Liver (tissue), 9 donors: ENCODE measurements around the gene TMEM204. TPM values are rescaled to one million over a fixed set of nuclear protein-coding genes. Genes with fewer than 3 reads are reported as not detected.

Experiments
- DNase-seq: peaks from one replicate; pipeline ENCODE4 v3.0.0-alpha.2; 2017; ENCODE audit warnings: low spot score
- H3K27ac ChIP-seq, 2 donors: one replicate each; pipeline ENCODE4 v1.7.0; 2013; ENCODE audit warnings: inconsistent platforms in 2 of 2, low read length in 2 of 2, control low read depth in 1 of 2, low read depth in 1 of 2, mild to moderate bottlenecking in 1 of 2
- H3K27me3 ChIP-seq, 4 donors: one replicate each; pipeline versions ENCODE4 v1.6.1 to v1.7.0; 2013; ENCODE audit warnings: low read length in 3 of 4, inconsistent platforms in 1 of 4, mild to moderate bottlenecking in 1 of 4, moderate library complexity in 1 of 4; ENCODE audit not compliant: control insufficient read depth in 4 of 4, insufficient read depth in 4 of 4
- H3K36me3 ChIP-seq, 4 donors: one replicate each; pipeline versions ENCODE4 v1.6.1 to v1.7.0; 2013; ENCODE audit warnings: low read length in 3 of 4, mild to moderate bottlenecking in 3 of 4, low read depth in 1 of 4, moderate library complexity in 1 of 4; ENCODE audit not compliant: control insufficient read depth in 4 of 4, insufficient read depth in 3 of 4
- H3K4me1 ChIP-seq, 4 donors: one replicate each; pipeline versions ENCODE4 v1.6.1 to v1.7.0; 2013; ENCODE audit warnings: low read length in 3 of 4, mild to moderate bottlenecking in 3 of 4, moderate library complexity in 1 of 4; ENCODE audit not compliant: control insufficient read depth in 4 of 4, insufficient read depth in 4 of 4
- H3K4me3 ChIP-seq, 3 donors: one replicate each; pipeline versions ENCODE4 v1.6.1 to v1.7.0; 2013; ENCODE audit warnings: low read length in 3 of 3, control low read depth in 1 of 3, low read depth in 1 of 3, mild to moderate bottlenecking in 1 of 3
- H3K9ac ChIP-seq, 2 donors: one replicate each; pipeline ENCODE4 v1.7.0; 2013; ENCODE audit warnings: low read length in 2 of 2, mild to moderate bottlenecking in 2 of 2, moderate library complexity in 2 of 2, control low read depth in 1 of 2, low read depth in 1 of 2
- H3K9me3 ChIP-seq, 4 donors: one replicate each; pipeline versions ENCODE4 v1.6.1 to v1.7.0; 2013; ENCODE audit warnings: low read length in 3 of 4; ENCODE audit not compliant: control insufficient read depth in 4 of 4
- ATF3 ChIP-seq: IDR thresholded peaks from 2 replicates; pipeline ENCODE4 v1.6.1; 2016; ENCODE audit warnings: antibody characterized with exemption
- EGR1 ChIP-seq, 2 donors: IDR thresholded peaks; 2 replicates each; pipeline ENCODE4 v1.6.1; 2016 to 2018; ENCODE audit warnings: antibody characterized with exemption in 2 of 2, low read depth in 2 of 2
- FOXA1 ChIP-seq: IDR thresholded peaks from 2 replicates; pipeline ENCODE4 v1.6.1; 2016; ENCODE audit warnings: antibody characterized with exemption
- FOXA2 ChIP-seq: IDR thresholded peaks from 2 replicates; pipeline ENCODE4 v1.6.1; 2016; ENCODE audit warnings: antibody characterized with exemption
- HNF4A ChIP-seq, 2 donors: conservative IDR thresholded peaks; 2 replicates each; pipeline ENCODE4 v1.6.1; 2016; ENCODE audit warnings: antibody characterized with exemption in 2 of 2, mild to moderate bottlenecking in 2 of 2
- HNF4G ChIP-seq: IDR thresholded peaks from 2 replicates; pipeline ENCODE4 v1.6.1; 2016; ENCODE audit warnings: antibody characterized with exemption
- JUND ChIP-seq, 2 donors: IDR thresholded peaks; 2 replicates each; pipeline ENCODE4 v1.6.1; 2016; ENCODE audit warnings: antibody characterized with exemption in 2 of 2
- NR2F2 ChIP-seq: IDR thresholded peaks from 2 replicates; pipeline ENCODE4 v1.6.1; 2016; ENCODE audit warnings: antibody characterized with exemption
- RXRA ChIP-seq, 2 donors: IDR thresholded peaks; 2 replicates each; pipeline ENCODE4 v1.6.1; 2017 to 2018; ENCODE audit warnings: antibody characterized with exemption in 2 of 2, mild to moderate bottlenecking in 1 of 2
- SP1 ChIP-seq: IDR thresholded peaks from 2 replicates; pipeline ENCODE4 v1.6.1; 2018; ENCODE audit warnings: antibody characterized with exemption, mild to moderate bottlenecking
- YY1 ChIP-seq: IDR thresholded peaks from 2 replicates; pipeline ENCODE4 v1.6.1; 2016; ENCODE audit warnings: antibody characterized with exemption, mild to moderate bottlenecking
- ZBTB33 ChIP-seq: IDR thresholded peaks from 2 replicates; pipeline ENCODE4 v1.6.1; 2016; ENCODE audit warnings: antibody characterized with exemption
- WGBS: extraction: QIAGEN DNeasy Blood & Tissue Kit; methylation state at CpG from one replicate; pipeline ENCODE4 v1.1.7; 2013; 5-methylcytosine and 5-hydroxymethylcytosine counted together
- polyA plus RNA-seq, 2 donors: library from polyadenylated mRNA; stranded (reverse) in 1 of 2; unstranded in 1 of 2; fragments of 200-250 nt in 1 of 2; fragments of >200 nt in 1 of 2; fragmentation: Nextera tagmentation in 1 of 2; extraction: Ambion mirVana in 1 of 2; gene quantifications; one replicate each; pipeline versions ENCODE4 v1.2.1 to v1.2.3, GENCODE V29; 2013 to 2015
- total RNA-seq, 2 donors: library from RNA; depleted of rRNA; stranded (reverse); fragments of >200 nt; gene quantifications; one replicate each; pipeline ENCODE4 v1.2.3, GENCODE V29; 2014
- TF ChIP-seq, protein P1 (sequence below): fragments of 150-350 bp; IDR thresholded peaks from 2 replicates; pipeline ENCODE4 v1.5.1; 2017; ENCODE audit warnings: improper control_type of control experiment, low read depth, low read length; ENCODE audit not compliant: missing input control
- TF ChIP-seq, protein P2 (sequence below): IDR thresholded peaks from 2 replicates; pipeline ENCODE4 v1.6.1; 2016; ENCODE audit warnings: antibody characterized with exemption, mild to moderate bottlenecking
- donor health status: healthy.
- donor health status: healthy.
- donor health status: healthy.
- donor health status: healthy.
- donor health status: healthy.

Gene TMEM204
- total and polyA plus RNA-seq, 4 donors: 3.5 to 14.4 (median 10.7) TPM

DNA sequence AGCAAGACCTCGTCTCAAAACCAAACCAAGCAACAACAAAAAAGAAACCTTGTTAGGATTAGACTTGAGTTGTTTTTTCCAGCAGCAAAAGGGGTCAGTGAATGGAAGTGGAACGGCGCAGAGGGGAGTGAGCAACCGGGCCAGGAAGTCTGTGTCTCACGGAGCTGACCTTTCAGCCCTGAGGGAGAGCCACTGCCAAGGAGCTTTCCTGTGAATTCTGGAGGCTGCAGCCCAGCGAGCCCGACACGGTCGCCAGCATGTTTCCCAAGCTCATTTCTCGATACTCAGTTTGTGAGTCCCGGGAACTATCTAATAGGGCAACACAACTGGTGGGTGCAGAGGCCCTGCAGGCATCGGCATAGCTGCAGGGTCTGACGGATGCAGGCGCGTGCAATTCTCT, 20.7 kb upstream of the TMEM204 start:
- Histone ChIP-seq H3K27ac (peak overlapping the region in 1 of 2 donors; percentile 54), H3K4me1 (peaks cover 0 to 4% (median under 1%) of the 10 kb centered on the region in 4 donors), H3K27me3 (no peaks in the 10 kb centered on the region), H3K4me3 (no peak overlapping the region), H3K9ac (no peak overlapping the region), H3K9me3 (peaks cover 0 to 3% (median 0%) of the 10 kb centered on the region in 4 donors), H3K36me3 (peaks cover 0 to 10% (median 3%) of the 10 kb centered on the region in 4 donors)
- WGBS: 83% methylated on average over 15 of the region's 15 CpGs
- no peak for DNase-seq
- no peak for TF ChIP-seq HNF4G
- TF ChIP-seq NR2F2: peak; percentile 88

GRCh38 chr16:1514507-1514906, 19.0 kb upstream of the TMEM204 start:
- no peak overlapping the region for H3K9ac ChIP-seq
- TF ChIP-seq ZBTB33 (no peak), ATF3 (no peak), FOXA2 (no peak), YY1 (no peak)
- TF ChIP-seq, protein P1, sequence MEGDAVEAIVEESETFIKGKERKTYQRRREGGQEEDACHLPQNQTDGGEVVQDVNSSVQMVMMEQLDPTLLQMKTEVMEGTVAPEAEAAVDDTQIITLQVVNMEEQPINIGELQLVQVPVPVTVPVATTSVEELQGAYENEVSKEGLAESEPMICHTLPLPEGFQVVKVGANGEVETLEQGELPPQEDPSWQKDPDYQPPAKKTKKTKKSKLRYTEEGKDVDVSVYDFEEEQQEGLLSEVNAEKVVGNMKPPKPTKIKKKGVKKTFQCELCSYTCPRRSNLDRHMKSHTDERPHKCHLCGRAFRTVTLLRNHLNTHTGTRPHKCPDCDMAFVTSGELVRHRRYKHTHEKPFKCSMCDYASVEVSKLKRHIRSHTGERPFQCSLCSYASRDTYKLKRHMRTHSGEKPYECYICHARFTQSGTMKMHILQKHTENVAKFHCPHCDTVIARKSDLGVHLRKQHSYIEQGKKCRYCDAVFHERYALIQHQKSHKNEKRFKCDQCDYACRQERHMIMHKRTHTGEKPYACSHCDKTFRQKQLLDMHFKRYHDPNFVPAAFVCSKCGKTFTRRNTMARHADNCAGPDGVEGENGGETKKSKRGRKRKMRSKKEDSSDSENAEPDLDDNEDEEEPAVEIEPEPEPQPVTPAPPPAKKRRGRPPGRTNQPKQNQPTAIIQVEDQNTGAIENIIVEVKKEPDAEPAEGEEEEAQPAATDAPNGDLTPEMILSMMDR: no peak
- H3K9me3 ChIP-seq: peaks cover 0 to 3% (median 0%) of the 10 kb centered on the region in 4 donors
- H3K27ac ChIP-seq: no peak overlapping the region
- DNase-seq: no peak
- H3K4me3 ChIP-seq: no peak overlapping the region
- H3K4me1 ChIP-seq: peaks cover 0 to 4% (median under 1%) of the 10 kb centered on the region in 4 donors
- H3K36me3 ChIP-seq: peaks cover 0 to 15% (median 4%) of the 10 kb centered on the region in 4 donors
- 94% methylated on average over 3 of the region's 3 CpGs for WGBS
- H3K27me3 ChIP-seq: no peaks in the 10 kb centered on the region

DNA sequence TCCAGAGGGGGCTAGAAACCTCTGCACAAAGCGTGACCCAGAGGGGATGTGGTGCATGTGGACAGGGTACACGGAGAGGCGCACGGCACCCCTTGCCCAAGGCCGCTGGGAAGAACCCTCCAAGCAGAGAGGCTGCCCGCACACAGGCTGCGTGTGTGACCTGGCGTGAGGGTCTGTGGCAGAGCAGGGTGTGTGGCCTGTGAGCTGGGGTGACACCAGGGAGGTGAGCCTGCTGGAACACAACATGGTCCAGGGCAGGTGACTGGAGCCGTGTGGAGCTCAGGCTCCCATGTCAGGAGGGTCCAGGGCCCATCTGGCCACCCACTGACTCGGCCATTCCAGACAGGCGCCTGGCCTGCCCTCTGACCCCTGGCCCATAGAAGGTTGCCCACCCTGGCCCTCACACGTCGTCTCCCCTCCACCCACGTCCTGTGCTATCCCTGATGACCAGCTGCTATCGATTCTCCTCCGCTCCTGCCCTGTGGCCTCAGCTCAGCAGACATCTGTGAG, 14.8 kb upstream of the TMEM204 start:
- 95% methylated on average over 16 of the region's 16 CpGs for WGBS
- no peak for TF ChIP-seq HNF4A (conservative IDR thresholded peaks at IDR 0.05)
- no peak for TF ChIP-seq JUND (IDR thresholded peaks at IDR 0.05)
- TF ChIP-seq NR2F2: no peak
- no peak for TF ChIP-seq SP1
- no peak for TF ChIP-seq ATF3
- TF ChIP-seq YY1: no peak
- TF ChIP-seq EGR1 (IDR thresholded peaks at IDR 0.05; ENCODE audit: low read depth in 2 of 2): no peak
- TF ChIP-seq RXRA (IDR thresholded peaks at IDR 0.05): no peak
- no peak for TF ChIP-seq FOXA2
- TF ChIP-seq, protein P1: no peak
- TF ChIP-seq ZBTB33: no peak
- no peak for TF ChIP-seq HNF4G
- TF ChIP-seq FOXA1: no peak
- TF ChIP-seq, protein P2, sequence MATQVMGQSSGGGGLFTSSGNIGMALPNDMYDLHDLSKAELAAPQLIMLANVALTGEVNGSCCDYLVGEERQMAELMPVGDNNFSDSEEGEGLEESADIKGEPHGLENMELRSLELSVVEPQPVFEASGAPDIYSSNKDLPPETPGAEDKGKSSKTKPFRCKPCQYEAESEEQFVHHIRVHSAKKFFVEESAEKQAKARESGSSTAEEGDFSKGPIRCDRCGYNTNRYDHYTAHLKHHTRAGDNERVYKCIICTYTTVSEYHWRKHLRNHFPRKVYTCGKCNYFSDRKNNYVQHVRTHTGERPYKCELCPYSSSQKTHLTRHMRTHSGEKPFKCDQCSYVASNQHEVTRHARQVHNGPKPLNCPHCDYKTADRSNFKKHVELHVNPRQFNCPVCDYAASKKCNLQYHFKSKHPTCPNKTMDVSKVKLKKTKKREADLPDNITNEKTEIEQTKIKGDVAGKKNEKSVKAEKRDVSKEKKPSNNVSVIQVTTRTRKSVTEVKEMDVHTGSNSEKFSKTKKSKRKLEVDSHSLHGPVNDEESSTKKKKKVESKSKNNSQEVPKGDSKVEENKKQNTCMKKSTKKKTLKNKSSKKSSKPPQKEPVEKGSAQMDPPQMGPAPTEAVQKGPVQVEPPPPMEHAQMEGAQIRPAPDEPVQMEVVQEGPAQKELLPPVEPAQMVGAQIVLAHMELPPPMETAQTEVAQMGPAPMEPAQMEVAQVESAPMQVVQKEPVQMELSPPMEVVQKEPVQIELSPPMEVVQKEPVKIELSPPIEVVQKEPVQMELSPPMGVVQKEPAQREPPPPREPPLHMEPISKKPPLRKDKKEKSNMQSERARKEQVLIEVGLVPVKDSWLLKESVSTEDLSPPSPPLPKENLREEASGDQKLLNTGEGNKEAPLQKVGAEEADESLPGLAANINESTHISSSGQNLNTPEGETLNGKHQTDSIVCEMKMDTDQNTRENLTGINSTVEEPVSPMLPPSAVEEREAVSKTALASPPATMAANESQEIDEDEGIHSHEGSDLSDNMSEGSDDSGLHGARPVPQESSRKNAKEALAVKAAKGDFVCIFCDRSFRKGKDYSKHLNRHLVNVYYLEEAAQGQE: no peak

More for the DNA sequence above, 14.8 kb upstream of the TMEM204 start:
- H3K4me1 ChIP-seq: no peaks in the 10 kb centered on the region
- H3K4me3 ChIP-seq: no peak overlapping the region
- H3K36me3 ChIP-seq: peaks cover 0 to 16% (median 2%) of the 10 kb centered on the region in 4 donors
- H3K9ac ChIP-seq: no peak overlapping the region
- peaks cover 0 to 3% (median 0%) of the 10 kb centered on the region in 4 donors for H3K9me3 ChIP-seq
- no peaks in the 10 kb centered on the region for H3K27me3 ChIP-seq
- no peak for DNase-seq
- no peak overlapping the region for H3K27ac ChIP-seq
